Suprapubic skin (tissue), 4 donors: Measurements from ENCODE around the gene CADM2.

ENCODE experiments used
- CTCF ChIP-seq, 2 donors: fragments of 200-600 bp in 1 of 2; fragments of 450-650 bp in 1 of 2; sonication (generic) in 1 of 2; IDR thresholded peaks; one replicate each; pipeline ENCODE4 v1.5.1; 2016 to 2019; ENCODE audit warnings: antibody characterized with exemption in 2 of 2, mild to moderate bottlenecking in 1 of 2, moderate library complexity in 1 of 2
- EP300 ChIP-seq: sonication (generic); formaldehyde crosslinking; IDR thresholded peaks from one replicate; pipeline ENCODE4 v1.6.1; 2017; ENCODE audit warnings: antibody characterized with exemption
- POLR2A ChIP-seq, 2 donors: fragments of 450-650 bp; IDR thresholded peaks; one replicate each; pipeline ENCODE4 v1.6.1; 2017; ENCODE audit warnings: antibody characterized with exemption in 2 of 2, mild to moderate bottlenecking in 2 of 2, moderate library complexity in 2 of 2
- POLR2AphosphoS5 ChIP-seq, 3 donors: sonication (generic); formaldehyde crosslinking; IDR thresholded peaks; one replicate each; pipeline ENCODE4 v1.6.1; 2017; ENCODE audit warnings: antibody characterized with exemption in 3 of 3

GRCh38 chr3:85162905-85163304 is 204.1 kb downstream of the CADM2 start:
- TF ChIP-seq CTCF (IDR thresholded peaks at IDR 0.05), result no peak
- no peak for TF ChIP-seq POLR2A (IDR thresholded peaks at IDR 0.05)
- TF ChIP-seq POLR2AphosphoS5 (IDR thresholded peaks at IDR 0.05), result no peak
- TF ChIP-seq EP300, result no peak
